Epithelial cell of prostate (primary cell): ENCODE data around the gene P2RY8.
"Not testable (repeated sequence)": the region's sequence is repeated elsewhere in the genome, so short reads cannot be mapped to it uniquely, and the experiment has no call there.

Source experiments
- DNase-seq: peaks from one replicate; pipeline ENCODE4 v3.0.0-alpha.2; 2011; ENCODE audit warnings: low read depth, low spot score
- H3K27ac ChIP-seq: fragments of 450-650 bp; 2 replicates; pipeline ENCODE4 v1.5.1; 2017; ENCODE audit warnings: mild to moderate bottlenecking

The P2RY8 gene

DNA sequence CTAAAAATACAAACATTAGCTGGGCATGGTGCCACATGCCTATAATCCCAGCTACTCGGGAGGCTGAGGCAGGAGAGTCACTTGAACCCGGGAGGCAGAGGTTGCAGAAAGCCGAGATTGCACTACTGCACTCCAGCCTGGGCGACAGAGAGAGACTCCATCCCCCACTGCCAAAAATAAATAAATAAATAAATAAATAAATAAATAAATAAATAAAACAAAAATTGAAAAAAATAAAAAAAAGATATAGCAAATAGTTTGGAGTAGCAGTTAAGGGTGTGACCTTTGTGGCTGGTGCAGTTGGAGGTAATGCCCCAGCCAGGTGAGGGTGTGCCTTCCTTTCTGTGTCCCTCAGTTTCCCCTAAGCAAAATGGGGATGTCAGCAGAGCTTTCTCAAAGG lies 14.1 kb downstream of the P2RY8 start:
- H3K27ac ChIP-seq, result not testable (repeated sequence)

DNA sequence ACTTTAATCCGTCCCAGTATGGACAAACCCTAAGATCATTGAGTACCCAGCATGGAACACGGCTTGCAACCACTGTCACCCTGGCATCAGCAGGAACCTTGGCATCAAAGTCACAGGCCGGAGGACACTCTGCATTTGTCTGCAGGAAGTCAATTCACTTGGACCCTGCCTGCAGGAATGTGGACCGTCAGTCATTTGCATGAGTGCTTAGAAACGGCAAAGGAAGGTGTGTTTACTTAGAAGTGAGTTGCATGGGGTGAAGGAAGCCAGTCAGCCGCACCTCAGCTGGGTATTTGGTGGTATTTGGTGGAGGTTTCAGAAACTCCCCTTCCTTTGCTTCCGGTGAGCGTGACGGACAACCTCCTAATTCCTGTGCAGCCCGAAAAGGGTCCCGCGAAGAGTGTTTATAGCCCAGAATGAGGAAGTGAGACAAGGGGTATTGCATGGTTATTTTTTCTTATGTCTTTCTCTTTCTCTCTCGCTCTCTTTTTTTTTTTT lies 15.5 kb downstream of the P2RY8 start:
- DNase-seq, result no peak
- H3K27ac ChIP-seq, result no peak overlapping the region

More for the DNA sequence above, 14.1 kb downstream of the P2RY8 start:
- not testable (repeated sequence) for DNase-seq

DNA sequence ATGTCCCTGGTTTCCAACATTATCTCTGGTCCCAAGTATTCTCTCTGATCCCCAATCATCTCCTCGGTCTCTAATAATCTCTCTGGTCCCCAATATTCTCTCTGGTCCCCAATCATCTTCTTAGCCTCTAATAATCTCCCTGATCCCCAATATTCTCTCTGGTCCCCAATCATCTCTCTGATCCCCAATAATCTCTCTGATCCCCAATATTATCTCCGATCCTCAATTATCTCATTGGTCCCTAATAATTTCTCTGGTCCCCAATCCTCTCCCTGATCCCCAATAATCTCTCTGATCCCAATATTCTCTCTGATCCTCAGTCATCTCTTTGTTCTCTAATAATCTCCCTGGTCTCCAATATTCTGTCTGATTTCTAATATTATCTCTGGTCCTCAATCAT lies 16.6 kb downstream of the P2RY8 start:
- DNase-seq, result no peak
- H3K27ac ChIP-seq, result no peak overlapping the region

DNA sequence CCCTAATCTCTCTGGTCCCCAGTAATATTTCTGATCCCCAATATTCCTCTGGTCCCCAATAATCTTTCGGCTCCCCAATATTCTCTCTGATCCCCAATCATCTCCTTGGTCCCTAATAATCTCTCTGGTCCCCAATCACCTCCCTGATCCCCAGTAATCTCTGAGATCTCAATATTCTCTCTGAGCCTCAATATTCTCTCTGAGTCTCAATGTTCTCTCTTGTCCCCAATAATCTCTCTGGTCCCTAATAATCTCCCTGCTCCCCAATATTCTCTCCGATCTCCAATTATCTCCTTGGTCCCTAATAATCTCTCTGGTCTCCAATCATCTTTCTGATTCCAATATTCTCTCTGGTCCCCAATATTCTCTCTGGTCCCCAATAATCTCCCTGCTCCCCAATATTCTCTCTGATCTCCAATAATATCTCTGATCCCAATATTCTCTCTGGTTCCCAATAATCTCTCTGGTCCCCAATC lies 17.9 kb downstream of the P2RY8 start:
- no peak overlapping the region for H3K27ac ChIP-seq
- no peak for DNase-seq

DNA sequence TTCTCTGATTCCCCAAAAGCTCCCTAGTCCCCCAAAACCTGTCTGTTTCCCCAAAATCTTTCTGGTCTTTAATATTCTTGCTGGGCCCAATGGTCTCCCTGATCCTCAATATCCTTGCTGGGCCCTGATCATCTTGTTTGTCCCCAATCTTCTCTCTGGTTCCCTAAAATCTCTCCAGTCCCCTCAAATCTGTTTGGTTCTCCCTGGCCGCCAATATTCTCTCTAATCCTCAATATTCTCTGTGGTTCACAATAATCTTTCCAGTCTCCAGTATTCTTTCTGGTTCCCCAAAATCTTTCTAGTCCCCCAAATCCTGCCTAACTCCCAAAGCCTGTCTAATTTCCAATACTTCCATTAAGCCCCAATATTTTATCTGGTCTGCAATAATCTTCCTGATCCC lies 18.5 kb downstream of the P2RY8 start:
- DNase-seq, result no peak
- H3K27ac ChIP-seq, result no peak overlapping the region

DNA sequence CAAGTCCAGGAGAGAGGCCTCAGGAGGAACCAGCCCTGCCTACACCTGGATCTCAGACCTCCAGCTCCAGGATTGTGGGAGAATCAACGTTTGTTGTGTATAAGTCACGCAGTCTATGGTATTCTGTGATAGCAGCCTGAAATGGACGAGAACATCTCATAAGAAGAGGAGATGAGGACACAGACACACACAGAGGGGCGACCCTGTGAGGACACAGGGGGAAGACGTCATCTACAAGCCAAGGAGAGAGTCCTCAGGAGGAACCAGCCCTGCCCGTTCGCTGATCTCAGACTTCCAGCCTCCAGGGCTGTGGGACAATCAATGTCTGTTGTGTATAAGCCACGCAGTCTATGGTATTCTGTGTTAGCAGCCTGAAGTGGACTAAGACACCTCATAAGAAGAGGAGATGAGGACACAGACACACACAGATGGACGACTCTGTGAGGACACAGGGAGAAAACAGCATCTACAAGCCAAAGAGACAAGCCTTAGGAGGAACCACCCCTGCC lies 20.3 kb downstream of the P2RY8 start:
- no peak for DNase-seq
- H3K27ac ChIP-seq, result no peak overlapping the region

DNA sequence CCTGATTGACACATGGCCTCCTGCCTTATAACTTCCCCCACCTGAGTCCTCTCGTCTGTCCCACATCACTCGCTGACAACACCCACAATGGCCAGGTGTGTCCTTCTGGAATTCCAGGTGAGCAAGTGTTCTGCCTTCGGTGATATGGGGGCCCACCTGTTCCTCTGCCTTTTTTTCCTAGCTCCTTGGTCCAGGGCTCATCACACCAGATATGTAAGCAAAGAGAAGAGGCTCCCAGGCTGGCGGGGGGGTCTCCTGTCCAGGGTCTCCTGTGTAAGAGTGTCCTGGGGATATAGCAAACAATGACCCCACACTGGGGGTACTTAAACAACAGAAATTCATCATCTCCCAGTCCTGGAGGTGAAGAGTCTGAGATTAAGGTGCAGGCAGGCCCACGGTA lies 25.2 kb downstream of the P2RY8 start:
- H3K27ac ChIP-seq, result no peak overlapping the region
- DNase-seq, result no peak

DNA sequence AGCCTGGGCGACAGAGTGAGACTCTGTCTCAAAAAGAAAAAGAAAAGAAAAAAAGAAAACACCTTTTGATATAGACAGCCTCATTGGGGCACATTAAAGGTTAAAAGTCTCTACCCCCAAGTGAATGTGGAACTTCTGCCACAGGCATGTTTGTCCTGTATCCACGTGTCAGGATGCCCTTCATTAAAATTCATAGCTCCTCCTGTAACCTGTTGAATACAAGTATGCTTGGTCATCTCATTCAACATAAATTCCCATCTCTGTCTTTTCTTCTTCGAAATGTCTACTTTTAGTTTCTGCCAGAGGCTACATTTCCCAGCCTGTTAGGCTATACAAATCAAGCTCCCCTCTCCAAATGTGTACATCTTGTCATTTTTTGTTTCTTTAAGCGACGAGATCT lies 25.8 kb downstream of the P2RY8 start:
- no peak for DNase-seq
- H3K27ac ChIP-seq, result no peak overlapping the region

DNA sequence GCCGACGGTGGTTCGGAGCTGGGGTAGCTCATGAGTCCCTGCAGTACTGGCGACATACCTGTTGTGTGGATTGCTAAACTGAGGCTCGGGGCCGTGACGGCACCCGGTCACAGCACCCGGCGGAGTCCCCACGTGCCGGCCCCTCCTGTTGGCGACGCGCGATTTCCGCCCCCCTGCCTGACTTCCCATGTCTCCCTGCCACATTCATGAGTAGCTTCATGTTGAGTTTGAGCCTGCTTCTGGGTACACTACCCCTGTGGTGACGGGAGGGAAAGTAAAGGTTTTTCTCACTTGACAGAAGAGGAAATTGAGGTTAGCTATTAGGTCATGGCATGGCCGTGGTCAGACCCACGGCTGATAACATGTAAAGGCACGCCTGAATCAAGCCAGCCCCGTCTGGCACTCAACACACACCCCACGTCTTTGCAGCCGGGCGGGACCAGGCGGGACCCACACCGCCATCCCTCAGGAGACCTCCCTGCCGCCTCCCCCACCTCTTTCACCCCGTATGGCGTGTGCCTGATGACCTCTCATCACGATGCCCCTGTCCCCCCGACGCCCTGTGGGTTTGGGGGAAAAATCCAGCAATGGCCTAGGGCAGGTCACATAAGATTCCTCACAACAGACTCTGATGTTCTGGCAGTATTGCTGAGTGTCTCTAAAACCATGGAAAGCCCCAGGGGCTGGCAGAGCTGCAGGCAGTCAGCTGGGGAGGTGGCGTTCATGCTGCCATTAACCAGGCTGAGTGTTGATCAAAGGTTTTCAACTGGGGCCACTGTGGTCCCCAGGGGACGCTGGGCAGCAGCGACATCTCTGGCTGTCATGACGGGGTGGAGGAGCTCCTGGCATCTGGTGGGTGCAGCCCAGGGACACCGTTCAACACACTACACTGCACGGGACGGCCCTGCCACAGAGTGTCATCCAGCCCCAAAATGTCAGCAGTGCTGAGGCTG lies 29.2 kb downstream of the P2RY8 start:
- no peak overlapping the region for H3K27ac ChIP-seq
- DNase-seq, result no peak

DNA sequence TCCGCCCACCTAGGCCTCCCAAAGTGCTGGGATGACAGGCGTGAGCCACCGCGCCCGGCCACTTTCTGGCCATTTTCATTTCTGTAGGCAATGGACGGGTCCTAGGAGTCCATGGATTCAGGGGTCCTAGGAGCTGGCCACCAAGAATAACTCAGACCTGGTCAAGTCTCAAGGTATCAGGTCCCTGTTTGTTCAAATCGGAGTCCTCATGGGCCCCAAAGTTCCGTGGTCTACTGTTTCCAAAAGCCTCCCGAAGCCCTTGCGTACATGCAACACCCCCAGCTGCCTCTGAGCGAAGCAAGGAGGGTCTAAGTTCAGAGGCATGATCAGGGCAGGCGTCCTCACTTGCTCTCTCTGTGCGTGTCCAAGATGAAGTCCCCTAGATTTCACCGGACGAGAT lies 30.1 kb downstream of the P2RY8 start:
- no peak overlapping the region for H3K27ac ChIP-seq

DNA sequence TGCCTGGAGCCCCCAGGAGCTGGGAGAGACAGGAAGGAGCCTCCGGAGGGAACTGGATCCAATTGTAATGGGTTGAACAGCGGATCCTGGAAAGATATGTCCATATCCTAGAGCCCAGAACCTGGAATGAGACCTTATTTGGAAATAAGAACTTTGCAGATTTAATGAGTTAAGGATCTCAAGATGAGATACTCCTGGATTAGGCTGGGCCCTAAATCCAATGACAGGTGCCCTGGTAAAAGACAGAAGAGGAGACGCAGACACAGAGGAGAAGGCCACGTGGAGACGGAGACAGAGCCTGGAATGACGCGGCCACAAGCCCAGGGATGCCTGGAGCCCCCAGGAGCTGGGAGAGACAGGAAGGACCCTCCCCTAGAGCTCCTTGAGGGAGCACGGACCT lies 34.1 kb downstream of the P2RY8 start:
- no peak overlapping the region for H3K27ac ChIP-seq

More for the DNA sequence above, 30.1 kb downstream of the P2RY8 start:
- DNase-seq, result no peak

DNA sequence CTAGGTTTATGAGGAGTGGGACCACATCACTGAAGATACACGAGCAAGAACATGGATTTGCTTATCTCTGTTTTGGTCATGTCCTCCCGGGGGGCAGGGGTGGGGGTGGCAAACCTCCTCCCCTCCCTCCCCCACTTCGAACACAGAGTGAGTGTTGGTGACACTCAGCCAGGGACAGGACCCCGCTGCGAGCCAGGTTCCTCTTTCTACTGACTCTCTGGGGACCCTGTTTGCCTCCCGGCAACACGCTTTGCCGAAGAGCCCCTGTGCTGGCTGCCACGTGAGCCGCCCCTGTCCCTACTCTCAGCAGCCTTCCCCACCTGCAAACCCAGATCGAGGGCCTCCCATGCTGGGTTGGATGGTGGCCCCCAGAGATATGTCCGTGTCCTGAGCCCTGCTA lies 34.7 kb downstream of the P2RY8 start:
- H3K27ac ChIP-seq, result no peak overlapping the region
- DNase-seq, result no peak

More for the DNA sequence above, 34.1 kb downstream of the P2RY8 start:
- DNase-seq, result no peak

DNA sequence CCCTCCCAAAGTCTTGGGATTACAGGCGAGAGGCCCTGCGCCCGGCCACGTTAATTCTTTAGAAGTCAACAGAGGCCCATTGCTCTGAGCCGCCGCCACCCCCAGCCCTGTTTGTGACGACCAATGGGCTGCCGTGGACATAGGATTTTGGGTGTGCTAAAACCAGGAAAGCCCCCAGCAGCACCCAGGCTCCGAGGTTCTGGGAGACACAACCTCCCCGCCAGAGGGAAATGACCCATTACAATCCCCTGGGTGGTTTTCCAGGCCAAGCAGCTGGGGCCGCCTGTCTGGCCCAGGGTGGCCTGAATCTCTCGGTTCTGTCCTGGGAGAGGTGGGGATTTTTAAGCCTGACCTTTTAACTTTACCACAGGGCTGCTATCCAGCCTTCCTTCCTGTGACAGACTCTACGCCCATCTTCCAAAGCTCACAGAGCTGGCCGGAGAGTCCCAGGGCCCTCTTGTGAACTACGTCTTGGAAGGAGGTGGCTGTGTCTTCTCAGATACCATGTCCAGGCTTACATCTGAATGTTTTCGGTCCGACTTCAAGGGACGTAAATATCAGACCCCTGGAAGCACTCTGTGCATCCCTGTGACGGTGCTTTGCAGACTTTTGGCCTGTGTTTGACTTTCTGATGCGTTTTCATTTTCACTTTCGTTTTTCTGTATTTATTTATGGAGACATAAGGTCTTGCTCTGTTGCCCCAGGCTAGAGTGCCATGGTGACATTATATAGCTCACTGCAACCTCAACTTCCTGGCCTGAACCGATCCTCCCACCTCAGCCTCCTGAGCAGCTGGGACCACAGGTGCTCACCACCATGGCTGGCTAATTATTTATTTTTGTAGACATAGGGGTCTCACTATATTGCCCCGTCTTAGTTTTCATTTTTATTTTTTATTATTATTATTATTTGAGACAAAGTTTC lies 36.0 kb downstream of the P2RY8 start:
- DNase-seq, result no peak
- no peak overlapping the region for H3K27ac ChIP-seq

DNA sequence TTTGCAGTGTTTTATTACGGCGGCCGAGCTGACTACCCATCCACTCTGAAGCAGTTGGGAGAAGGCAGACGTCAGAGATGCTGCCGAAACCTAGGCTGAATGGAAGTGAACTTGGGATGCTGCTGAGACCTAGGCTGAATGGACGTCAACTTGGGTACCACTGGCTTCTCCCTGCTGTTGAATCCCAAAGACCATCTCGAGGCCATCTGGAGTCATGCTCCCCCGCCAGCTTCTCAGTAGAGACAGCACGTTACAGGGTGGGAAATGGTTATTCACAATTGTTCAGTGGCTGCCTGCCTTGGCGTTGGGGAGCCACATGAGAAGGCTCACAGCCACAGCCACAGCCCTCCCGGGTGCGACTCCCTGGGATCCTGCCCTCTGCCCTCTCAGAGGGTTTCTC lies 40.9 kb downstream of the P2RY8 start:
- DNase-seq, result no peak
- H3K27ac ChIP-seq, result no peak overlapping the region

DNA sequence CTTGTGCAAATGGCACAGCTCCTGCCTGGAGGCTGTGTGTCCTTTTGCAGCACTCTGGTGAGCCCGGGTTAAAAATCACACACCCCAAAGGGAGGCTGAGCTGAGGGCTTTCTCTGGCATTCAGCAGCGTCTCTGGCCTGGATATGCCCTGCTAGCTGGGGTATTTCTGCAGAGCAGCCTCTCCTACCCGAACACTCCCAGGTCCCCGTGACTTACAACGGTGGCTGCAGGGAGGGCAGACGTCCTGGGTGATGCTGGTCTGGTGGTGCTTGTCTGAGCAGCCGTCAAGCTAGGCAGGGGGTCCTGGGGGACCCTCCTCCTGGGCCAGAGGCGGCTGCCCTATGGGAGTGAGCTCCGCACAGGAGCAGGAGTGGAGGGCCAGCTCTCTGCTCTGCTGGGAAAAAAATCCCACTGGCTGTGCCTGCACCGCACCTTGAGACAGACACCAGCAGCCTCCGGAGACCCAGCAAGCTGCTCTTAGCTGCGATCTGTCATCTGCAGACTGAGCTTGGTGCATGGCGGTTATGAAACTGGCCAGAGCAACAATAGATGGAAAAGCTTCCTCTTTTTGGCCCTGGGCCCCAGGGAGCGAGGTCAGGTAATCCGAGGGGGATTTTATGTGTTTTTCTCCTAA lies 43.0 kb downstream of the P2RY8 start:
- no peak overlapping the region for H3K27ac ChIP-seq
- no peak for DNase-seq

DNA sequence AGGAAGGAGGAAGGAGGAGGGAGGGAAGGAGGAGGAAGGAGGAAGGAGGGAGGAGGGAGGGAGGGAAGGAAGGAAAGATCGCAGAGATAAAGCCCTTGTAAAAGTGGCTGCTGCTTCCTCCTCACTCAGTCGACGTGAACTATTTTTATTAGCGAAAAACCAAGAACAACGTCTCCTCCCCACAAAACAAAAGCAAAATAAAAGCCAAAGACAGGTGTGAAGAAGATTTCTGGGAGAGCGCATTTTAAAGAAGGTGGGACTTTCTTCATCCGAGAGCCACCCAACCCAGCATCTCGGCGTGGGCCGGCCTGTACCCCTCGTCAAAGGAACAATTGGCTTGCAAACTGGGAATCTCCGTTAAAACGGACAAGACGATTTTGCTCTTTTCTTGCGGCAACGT lies 43.6 kb downstream of the P2RY8 start:
- no peak for DNase-seq
- no peak overlapping the region for H3K27ac ChIP-seq

DNA sequence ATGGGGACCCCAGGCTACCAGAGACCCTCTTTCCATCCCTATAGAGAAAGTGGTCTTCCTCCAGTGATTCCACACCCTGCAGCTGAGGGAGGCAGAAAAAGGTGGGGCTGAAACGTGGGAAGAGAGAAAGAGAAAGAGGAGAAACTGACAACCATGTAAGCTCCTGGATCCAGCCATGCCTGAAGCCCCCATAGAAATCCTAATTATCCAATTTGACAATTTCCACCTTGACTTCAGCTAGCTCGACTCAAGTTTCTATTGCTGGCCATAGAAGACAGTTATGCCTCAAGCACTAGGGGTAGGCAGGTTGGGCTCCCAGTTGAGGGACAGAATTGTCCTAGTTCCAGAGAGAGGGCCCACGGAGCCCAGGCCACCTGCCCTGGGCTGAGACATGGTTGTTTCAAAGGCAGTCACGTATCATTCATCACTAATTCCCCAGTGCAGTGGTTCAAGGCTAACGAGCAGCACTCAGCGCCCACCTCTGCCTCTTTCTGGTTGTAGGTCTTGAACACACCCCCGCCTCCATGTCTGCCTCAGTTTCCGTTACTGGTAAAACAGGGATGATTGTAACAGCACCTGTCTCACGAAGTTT lies 44.5 kb downstream of the P2RY8 start:
- no peak overlapping the region for H3K27ac ChIP-seq
- DNase-seq, result no peak

DNA sequence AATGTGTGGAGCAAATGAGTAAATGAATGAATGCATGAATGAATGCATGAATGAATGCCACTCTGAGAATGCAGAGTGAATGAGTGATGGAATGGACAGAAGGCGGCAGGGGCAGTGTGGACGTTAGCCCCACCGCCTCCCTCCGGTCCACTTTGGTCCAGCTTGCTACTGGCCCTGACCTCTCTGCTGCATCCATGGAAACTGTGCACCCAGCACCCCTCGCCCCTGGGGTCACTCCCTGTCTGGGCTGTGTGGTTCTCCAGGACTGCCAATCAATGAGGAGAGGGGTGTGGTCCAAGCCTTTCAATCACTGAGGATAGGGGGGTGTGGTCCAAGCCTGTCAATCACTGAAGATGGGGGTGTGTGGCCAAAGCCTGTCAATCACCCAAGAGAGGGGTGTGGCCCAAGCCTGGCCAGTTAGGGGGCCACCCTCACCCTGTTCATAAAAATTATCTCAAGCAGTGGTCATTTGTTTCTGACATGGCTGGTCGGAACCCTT lies 45.1 kb downstream of the P2RY8 start:
- DNase-seq, result no peak
- H3K27ac ChIP-seq, result no peak overlapping the region

DNA sequence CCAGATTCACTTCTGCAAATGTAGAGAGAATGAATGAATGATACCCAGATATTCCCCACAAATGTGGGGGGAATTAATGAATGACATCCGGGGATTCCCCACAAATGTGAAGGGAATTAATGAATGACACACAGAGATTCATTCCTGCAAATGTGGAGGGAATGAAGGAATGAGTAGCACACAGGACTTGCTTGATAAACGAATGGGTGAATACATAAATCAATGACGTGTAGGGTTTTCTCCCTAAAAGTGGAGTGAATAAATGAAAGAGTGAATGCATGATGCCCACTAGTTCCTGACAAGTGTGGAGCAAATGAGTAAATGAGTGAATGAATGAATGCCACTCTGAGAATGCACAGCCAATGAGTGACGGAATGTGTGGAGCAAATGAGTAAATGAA lies 45.7 kb downstream of the P2RY8 start:
- DNase-seq, H3K27ac ChIP-seq: not testable (repeated sequence)
